GM21390 (cell line): ENCODE data around the gene AFDN.

ENCODE experiments used
- ATAC-seq: cut with Tn5 transposase; IDR thresholded peaks from one replicate; pipeline ENCODE4 v1.9.1; 2021; ENCODE audit not compliant: unreplicated experiment

Gene AFDN

GRCh38 chr6:168016721-168017525 lies 190.2 kb downstream of the AFDN start:
- no peak for ATAC-seq

GRCh38 chr6:168017629-168018028 lies 190.9 kb downstream of the AFDN start:
- no peak for ATAC-seq

- ATAC-seq = no peak
Observed at GRCh38 chr6:168018664-168019063, 192.0 kb downstream of the AFDN start.

- ATAC-seq = no peak
Observed at GRCh38 chr6:168020242-168020641, 193.5 kb downstream of the AFDN start.

GRCh38 chr6:168021581-168021980 lies 194.9 kb downstream of the AFDN start:
- ATAC-seq = no peak
